NCI-H128 (cell line): ENCODE data around the gene SORCS2.

Experiments used
- DNase-seq: peaks from one replicate; lab custom pipeline; 2025; ENCODE audit not compliant: unreplicated experiment; lab: John Stamatoyannopoulos, UW

SORCS2 gene

GRCh38 chr4:7637139-7637538 lies 444.8 kb downstream of the SORCS2 start:
- DNase-seq: no peak

GRCh38 chr4:7637971-7638370 lies 445.6 kb downstream of the SORCS2 start:
- DNase-seq: no peak

- DNase-seq: no peak
These were observed 446.2 kb downstream of the SORCS2 start for GRCh38 chr4:7638489-7638888.

- DNase-seq: no peak
These were observed 446.8 kb downstream of the SORCS2 start for GRCh38 chr4:7638984-7639789.

GRCh38 chr4:7640136-7640535 lies 447.8 kb downstream of the SORCS2 start:
- no peak for DNase-seq

- DNase-seq: no peak
These were observed 449.4 kb downstream of the SORCS2 start for GRCh38 chr4:7641712-7642111.

- no peak for DNase-seq
These were observed 450.6 kb downstream of the SORCS2 start for GRCh38 chr4:7642741-7643458.

GRCh38 chr4:7645158-7645557 lies 452.8 kb downstream of the SORCS2 start:
- no peak for DNase-seq

- DNase-seq: no peak
These were observed 453.6 kb downstream of the SORCS2 start for GRCh38 chr4:7645956-7646355.

- DNase-seq: no peak
These were observed 454.2 kb downstream of the SORCS2 start for GRCh38 chr4:7646384-7647061.

- no peak for DNase-seq
These were observed 454.8 kb downstream of the SORCS2 start for GRCh38 chr4:7647186-7647585.

GRCh38 chr4:7647600-7648543 lies 455.5 kb downstream of the SORCS2 start:
- no peak for DNase-seq

- no peak for DNase-seq
These were observed 456.4 kb downstream of the SORCS2 start for GRCh38 chr4:7648544-7649395.

GRCh38 chr4:7649411-7649740 lies 457.0 kb downstream of the SORCS2 start:
- DNase-seq: no peak

- no peak for DNase-seq
These were observed 457.6 kb downstream of the SORCS2 start for GRCh38 chr4:7649741-7650531.

GRCh38 chr4:7650606-7651385 lies 458.5 kb downstream of the SORCS2 start:
- DNase-seq: no peak

- no peak for DNase-seq
These were observed 459.2 kb downstream of the SORCS2 start for GRCh38 chr4:7651461-7651921.

GRCh38 chr4:7652006-7652405 lies 459.7 kb downstream of the SORCS2 start:
- no peak for DNase-seq
